Smooth muscle cell (in vitro differentiated cells): ENCODE data around the gene SERPINI2. TPM values are rescaled to one million over a fixed set of nuclear protein-coding genes. Genes with fewer than 3 reads are reported as not detected.
"Not testable (repeated sequence)": the region's sequence is repeated elsewhere in the genome, so short reads cannot be mapped to it uniquely, and the experiment has no call there.

Experiments used
- DNase-seq: peaks from one replicate; lab custom pipeline; 2025; ENCODE audit not compliant: unreplicated experiment; lab: John Stamatoyannopoulos, UW
- H2AFZ ChIP-seq: fragments of 200-600 bp; sonication (generic); 2 replicates; pipeline ENCODE4 v1.6.0; 2016; ENCODE audit warnings: antibody characterized with exemption, low read depth, mild to moderate bottlenecking
- H3F3A ChIP-seq: fragments of 200-600 bp; sonication (generic); 2 replicates; pipeline ENCODE4 v1.6.0; 2017; ENCODE audit warnings: antibody characterized with exemption, low read depth
- H3K27ac ChIP-seq: fragments of 200-600 bp; sonication (generic); 2 replicates; pipeline ENCODE4 v1.5.1; 2016; ENCODE audit warnings: low read depth, mild to moderate bottlenecking
- H3K27me3 ChIP-seq: fragments of 200-600 bp; sonication (generic); 2 replicates; pipeline ENCODE4 v1.6.1; 2016; ENCODE audit warnings: low read depth, mild to moderate bottlenecking
- H3K36me3 ChIP-seq: fragments of 200-600 bp; sonication (generic); 2 replicates; pipeline ENCODE4 v1.5.1; 2016; ENCODE audit warnings: low read depth
- H3K4me1 ChIP-seq: fragments of 200-600 bp; sonication (generic); 2 replicates; pipeline ENCODE4 v1.5.1; 2016; ENCODE audit warnings: low read depth
- H3K4me2 ChIP-seq: fragments of 200-600 bp; sonication (generic); 2 replicates; pipeline ENCODE4 v1.6.0; 2016; ENCODE audit warnings: mild to moderate bottlenecking
- H3K4me3 ChIP-seq: fragments of 200-600 bp; sonication (generic); 2 replicates; pipeline ENCODE4 v1.5.1; 2016; ENCODE audit warnings: mild to moderate bottlenecking
- H3K79me2 ChIP-seq: fragments of 200-600 bp; sonication (generic); 2 replicates; pipeline ENCODE4 v1.6.0; 2016; ENCODE audit warnings: low read depth, mild to moderate bottlenecking
- H3K9ac ChIP-seq: fragments of 200-600 bp; sonication (generic); 2 replicates; pipeline ENCODE4 v1.6.0; 2016; ENCODE audit warnings: low read depth
- H3K9me3 ChIP-seq: fragments of 200-600 bp; sonication (generic); replicated peaks from 2 replicates; pipeline ENCODE4 v1.5.1; 2016; ENCODE audit warnings: low read depth
- H4K20me1 ChIP-seq: fragments of 200-600 bp; sonication (generic); 2 replicates; pipeline ENCODE4 v1.6.0; 2016; ENCODE audit warnings: low read depth
- WGBS: methylation state at CpG from one replicate; pipeline ENCODE4 v1.1.7; 2016; ENCODE audit warnings: low lambda C conversion rate; 5-methylcytosine and 5-hydroxymethylcytosine counted together
- polyA plus RNA-seq: library from polyadenylated mRNA; unstranded; fragments of >200 nt; fragmentation: Nextera tagmentation; extraction: Ambion mirVana; gene quantifications from 2 replicates; pipeline ENCODE4 v1.2.1, GENCODE V29; 2016
- total RNA-seq: library from RNA; depleted of rRNA; stranded (reverse); fragments of >200 nt; gene quantifications from 2 replicates; pipeline ENCODE4 v1.2.3, GENCODE V29; 2014
- TF ChIP-seq, protein P1 (sequence below): fragments of 200-600 bp; sonication (generic); IDR thresholded peaks from 2 replicates; pipeline ENCODE4 v1.5.1; 2017; ENCODE audit warnings: borderline replicate concordance, mild to moderate bottlenecking, antibody characterized with exemption; ENCODE audit not compliant: insufficient read depth, poor library complexity, severe bottlenecking

The SERPINI2 gene
- total and polyA plus RNA-seq, 2 experiments from 2014 or later, result not detected

DNA sequence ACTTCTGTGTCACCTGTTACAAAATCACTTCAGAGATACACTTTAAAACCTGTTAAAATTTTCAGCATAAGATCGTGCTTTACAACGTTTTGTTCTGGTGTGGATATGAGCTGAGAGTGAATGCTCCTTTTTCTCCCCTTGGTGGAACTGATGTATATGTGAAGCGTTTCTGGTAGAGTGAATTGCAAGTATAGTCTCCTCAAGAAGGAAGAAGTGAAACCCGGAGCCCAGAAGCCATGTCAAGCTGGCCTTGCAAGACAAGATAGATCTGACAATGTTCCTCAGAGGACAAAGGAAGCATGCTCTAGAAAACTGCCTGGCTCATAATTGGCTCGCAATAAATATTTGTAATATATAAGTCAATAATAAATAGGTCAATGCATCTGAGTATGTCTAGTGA is 23.6 kb downstream of the SERPINI2 start:
- H4K20me1 ChIP-seq, result no peaks in the 10 kb centered on the region
- no peaks in the 10 kb centered on the region for H3K79me2 ChIP-seq
- no peaks in the 10 kb centered on the region for H3K9me3 ChIP-seq
- H3K27me3 ChIP-seq, result no peaks in the 10 kb centered on the region
- no peak overlapping the region for H3K27ac ChIP-seq
- H3K4me3 ChIP-seq, result no peak overlapping the region
- DNase-seq, result no peak
- no peaks in the 10 kb centered on the region for H3F3A ChIP-seq
- no peaks in the 10 kb centered on the region for H3K36me3 ChIP-seq
- H3K4me2 ChIP-seq, result no peak overlapping the region
- peaks cover 9% of the 10 kb centered on the region for H3K4me1 ChIP-seq
- H2AFZ ChIP-seq, result no peak overlapping the region
- TF ChIP-seq, protein P1, sequence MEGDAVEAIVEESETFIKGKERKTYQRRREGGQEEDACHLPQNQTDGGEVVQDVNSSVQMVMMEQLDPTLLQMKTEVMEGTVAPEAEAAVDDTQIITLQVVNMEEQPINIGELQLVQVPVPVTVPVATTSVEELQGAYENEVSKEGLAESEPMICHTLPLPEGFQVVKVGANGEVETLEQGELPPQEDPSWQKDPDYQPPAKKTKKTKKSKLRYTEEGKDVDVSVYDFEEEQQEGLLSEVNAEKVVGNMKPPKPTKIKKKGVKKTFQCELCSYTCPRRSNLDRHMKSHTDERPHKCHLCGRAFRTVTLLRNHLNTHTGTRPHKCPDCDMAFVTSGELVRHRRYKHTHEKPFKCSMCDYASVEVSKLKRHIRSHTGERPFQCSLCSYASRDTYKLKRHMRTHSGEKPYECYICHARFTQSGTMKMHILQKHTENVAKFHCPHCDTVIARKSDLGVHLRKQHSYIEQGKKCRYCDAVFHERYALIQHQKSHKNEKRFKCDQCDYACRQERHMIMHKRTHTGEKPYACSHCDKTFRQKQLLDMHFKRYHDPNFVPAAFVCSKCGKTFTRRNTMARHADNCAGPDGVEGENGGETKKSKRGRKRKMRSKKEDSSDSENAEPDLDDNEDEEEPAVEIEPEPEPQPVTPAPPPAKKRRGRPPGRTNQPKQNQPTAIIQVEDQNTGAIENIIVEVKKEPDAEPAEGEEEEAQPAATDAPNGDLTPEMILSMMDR, result no peak
- no peak overlapping the region for H3K9ac ChIP-seq
- WGBS, result 96% methylated on average over 5 of the region's 5 CpGs

DNA sequence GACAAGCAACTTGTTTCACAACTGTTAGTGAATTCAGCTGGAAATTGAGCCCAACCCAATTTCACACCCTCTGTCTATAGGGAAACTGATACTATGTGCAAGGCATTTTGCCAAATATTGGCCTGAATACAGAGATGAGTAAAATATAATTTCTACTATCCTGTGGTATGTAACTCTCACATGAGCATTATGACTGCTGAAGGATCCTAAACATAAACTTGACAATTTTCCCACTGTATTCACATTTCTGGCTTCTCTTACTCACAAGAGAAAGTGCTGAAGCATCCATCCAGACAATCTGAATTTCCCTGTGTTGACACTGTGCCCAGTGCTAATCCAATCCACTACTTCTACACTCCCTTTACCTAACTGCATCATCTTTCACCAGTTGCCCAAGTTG is 28.4 kb downstream of the SERPINI2 start:
- no peaks in the 10 kb centered on the region for H3K36me3 ChIP-seq
- no peaks in the 10 kb centered on the region for H3K9me3 ChIP-seq
- H2AFZ ChIP-seq, result no peak overlapping the region
- no peak overlapping the region for H3K4me3 ChIP-seq
- TF ChIP-seq, protein P1, result no peak
- no peak overlapping the region for H3K4me2 ChIP-seq
- no peaks in the 10 kb centered on the region for H4K20me1 ChIP-seq
- H3K79me2 ChIP-seq, result no peaks in the 10 kb centered on the region
- no peaks in the 10 kb centered on the region for H3K27me3 ChIP-seq
- H3K4me1 ChIP-seq, result peaks cover 2% of the 10 kb centered on the region
- H3F3A ChIP-seq, result no peaks in the 10 kb centered on the region
- no peak overlapping the region for H3K9ac ChIP-seq
- H3K27ac ChIP-seq, result no peak overlapping the region
- DNase-seq, result no peak

DNA sequence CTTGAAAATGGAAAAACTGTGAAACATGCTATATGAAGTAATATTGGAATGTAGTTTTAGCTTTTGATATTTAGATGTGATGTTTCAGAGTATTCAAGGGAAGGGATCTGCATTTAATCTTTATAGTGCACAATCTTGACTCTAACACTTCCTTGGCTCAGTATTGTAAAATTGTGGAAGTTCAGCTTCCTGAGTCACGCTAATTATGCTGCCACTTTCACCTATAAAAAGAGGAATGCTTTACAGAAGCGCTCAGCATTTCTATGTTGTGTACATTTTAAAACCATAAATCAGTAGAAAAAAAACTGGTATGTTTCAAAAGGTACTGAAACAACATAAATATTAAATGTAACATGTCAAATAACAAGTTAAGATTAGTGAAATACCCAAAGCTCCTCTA is 32.6 kb downstream of the SERPINI2 start:
- WGBS, result 34% methylated on average over 2 of the region's 2 CpGs
- Histone ChIP-seq H3K4me1 (no peaks in the 10 kb centered on the region), H3K36me3 (no peaks in the 10 kb centered on the region), H2AFZ (no peak overlapping the region), H3K27ac (no peak overlapping the region), H3K4me3 (no peak overlapping the region), H3K9me3 (no peaks in the 10 kb centered on the region), H3K27me3 (no peaks in the 10 kb centered on the region), H3K9ac (no peak overlapping the region), H4K20me1 (no peaks in the 10 kb centered on the region), H3K4me2 (no peak overlapping the region), H3F3A (no peaks in the 10 kb centered on the region), H3K79me2 (no peaks in the 10 kb centered on the region)
- DNase-seq, result no peak
- TF ChIP-seq, protein P1, result no peak

DNA sequence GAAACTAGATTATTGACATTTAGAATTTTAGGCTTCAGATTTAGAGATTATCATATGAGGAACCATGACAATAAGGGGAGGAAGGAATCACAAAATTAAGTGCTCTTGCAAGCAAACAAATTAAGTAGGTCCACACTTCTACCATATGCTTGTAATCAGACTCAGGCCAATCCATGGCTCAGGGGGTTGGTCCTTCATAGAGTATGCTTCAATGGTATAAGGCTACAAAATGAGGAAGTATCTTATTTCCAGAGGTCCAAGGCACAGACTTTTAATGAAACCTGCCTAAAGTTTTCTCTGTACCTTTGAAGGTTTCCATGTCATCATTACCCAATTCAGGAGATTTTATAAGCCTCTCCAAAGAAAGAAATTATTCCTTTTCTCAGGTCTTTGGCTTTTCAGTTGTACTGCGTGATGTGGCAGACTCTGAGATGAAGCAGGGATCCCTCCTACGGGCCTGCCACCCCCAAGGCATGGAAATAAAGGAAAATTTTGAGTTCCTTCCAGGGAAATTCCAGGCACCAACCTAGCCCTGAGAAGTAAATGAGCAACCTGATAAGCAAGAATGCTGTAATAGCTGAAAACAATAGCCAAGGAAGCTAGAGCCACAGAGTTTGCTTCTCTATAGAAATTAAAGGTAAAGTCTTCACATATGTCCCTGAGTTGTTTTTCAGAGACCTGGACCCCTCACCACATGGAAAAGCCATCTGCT is 36.3 kb downstream of the SERPINI2 start:
- DNase-seq, result no peak
- H3K4me3 ChIP-seq, result no peak overlapping the region
- H3K4me2 ChIP-seq, result no peak overlapping the region
- H3K27ac ChIP-seq, result no peak overlapping the region
- no peaks in the 10 kb centered on the region for H3F3A ChIP-seq
- no peaks in the 10 kb centered on the region for H3K36me3 ChIP-seq
- no peak overlapping the region for H2AFZ ChIP-seq
- TF ChIP-seq, protein P1, result no peak
- H3K79me2 ChIP-seq, result no peaks in the 10 kb centered on the region
- no peaks in the 10 kb centered on the region for H4K20me1 ChIP-seq
- no peak overlapping the region for H3K9ac ChIP-seq
- no peaks in the 10 kb centered on the region for H3K4me1 ChIP-seq
- WGBS, result 66% methylated on average over 2 of the region's 2 CpGs
- no peaks in the 10 kb centered on the region for H3K27me3 ChIP-seq
- no peaks in the 10 kb centered on the region for H3K9me3 ChIP-seq

DNA sequence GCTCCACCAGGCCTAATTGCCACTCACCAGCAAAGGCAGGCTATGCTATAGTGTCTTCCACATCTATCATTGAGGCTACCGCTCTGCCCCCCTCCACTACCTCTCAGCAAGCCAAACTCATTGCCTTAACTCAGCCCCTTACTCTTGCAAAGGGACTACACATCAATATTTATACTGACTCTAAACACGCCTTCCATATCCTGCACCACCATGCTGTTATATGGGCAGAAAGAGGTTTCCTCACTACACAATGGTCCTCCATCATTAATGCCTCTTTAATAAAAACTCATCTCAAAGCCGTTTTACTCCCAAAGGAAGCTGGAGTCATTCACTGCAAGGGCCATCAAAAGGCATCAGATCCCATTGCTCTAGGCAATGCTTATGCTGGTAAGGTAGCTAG is 46.9 kb downstream of the SERPINI2 start:
- H3K4me3 ChIP-seq, H3K27me3 ChIP-seq, H3K79me2 ChIP-seq, H3K27ac ChIP-seq, H3K9ac ChIP-seq, H3K4me2 ChIP-seq, H3K36me3 ChIP-seq, DNase-seq, H3K9me3 ChIP-seq, H3K4me1 ChIP-seq, H4K20me1 ChIP-seq, H3F3A ChIP-seq, H2AFZ ChIP-seq: not testable (repeated sequence)
- 97% methylated on average over 3 of the region's 3 CpGs for WGBS
